GM19043 (cell line): ENCODE results near the gene CDK19.
"Not testable (repeated sequence)": the region's sequence is repeated elsewhere in the genome, so short reads cannot be mapped to it uniquely, and the experiment has no call there.

Source experiments
- ATAC-seq: cut with Tn5 transposase; IDR thresholded peaks from one replicate; pipeline ENCODE4 v1.9.1; 2021; ENCODE audit warnings: low read depth; ENCODE audit not compliant: unreplicated experiment

CDK19 gene

DNA sequence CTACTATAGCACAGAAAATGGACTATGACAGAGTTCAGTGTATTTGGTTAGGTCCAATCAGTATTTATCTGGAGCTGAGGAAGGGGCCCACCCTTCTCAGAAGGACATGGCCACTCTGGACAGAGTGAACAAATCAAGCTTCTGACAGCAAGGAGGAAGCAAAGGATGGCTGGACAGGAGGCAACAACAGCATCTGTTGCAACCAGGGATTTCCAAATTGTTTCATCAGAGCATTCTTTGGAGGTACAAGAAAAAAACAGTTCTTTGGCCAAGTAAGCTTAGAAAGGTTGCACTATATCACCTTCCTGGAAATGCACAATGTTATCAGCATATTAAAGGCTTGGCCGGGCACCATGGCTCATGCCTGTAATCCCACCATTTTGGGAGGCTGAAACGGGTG lies 220.2 kb downstream of the CDK19 start:
- no peak for ATAC-seq

- no peak for ATAC-seq
These were observed 221.6 kb downstream of the CDK19 start for GRCh38 chr6:110593637-110594036.

DNA sequence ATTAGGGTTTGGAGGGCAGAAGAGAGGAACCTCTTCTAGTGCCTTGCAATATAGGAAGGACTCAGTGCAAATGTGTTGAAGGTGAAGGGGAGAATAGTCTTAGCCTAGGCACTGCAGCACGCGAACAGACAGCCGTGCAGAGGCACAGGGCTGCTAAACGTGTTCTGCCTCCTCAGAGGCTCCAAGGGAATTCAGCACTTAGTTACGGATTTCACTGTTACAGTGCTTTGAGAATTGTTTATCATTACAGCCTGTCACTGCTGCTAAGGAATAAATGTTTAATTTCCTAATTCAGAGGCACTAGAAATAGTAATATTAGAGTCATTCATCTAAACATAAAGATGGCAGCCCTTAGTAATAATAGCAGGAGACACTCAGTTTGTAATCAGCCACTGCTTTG lies 222.5 kb downstream of the CDK19 start:
- ATAC-seq: no peak

DNA sequence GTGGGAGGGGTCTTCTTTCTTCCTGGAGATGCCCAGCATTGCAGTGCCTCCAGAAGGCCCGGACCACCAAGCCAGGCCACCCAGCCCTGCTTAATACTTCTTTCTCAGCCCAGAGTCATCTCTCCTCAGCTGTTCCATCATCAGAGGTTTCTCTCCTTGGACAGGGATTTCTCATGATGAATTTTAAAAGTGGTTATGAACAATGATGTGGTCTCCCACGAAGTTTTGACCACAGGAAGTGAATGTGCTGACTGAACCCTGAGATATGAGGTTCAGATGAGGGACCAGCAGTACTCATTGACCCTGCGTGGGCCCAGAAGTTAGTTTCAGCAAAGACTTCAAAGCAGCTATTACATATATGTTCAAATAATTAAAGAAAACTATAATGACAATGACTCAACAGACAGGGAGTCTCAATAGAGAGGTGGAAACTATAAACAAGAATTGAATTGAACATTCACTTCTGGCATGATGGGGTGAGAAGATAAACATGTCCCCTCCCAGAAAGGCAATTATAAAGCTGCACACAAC lies 224.4 kb downstream of the CDK19 start:
- ATAC-seq: no peak

DNA sequence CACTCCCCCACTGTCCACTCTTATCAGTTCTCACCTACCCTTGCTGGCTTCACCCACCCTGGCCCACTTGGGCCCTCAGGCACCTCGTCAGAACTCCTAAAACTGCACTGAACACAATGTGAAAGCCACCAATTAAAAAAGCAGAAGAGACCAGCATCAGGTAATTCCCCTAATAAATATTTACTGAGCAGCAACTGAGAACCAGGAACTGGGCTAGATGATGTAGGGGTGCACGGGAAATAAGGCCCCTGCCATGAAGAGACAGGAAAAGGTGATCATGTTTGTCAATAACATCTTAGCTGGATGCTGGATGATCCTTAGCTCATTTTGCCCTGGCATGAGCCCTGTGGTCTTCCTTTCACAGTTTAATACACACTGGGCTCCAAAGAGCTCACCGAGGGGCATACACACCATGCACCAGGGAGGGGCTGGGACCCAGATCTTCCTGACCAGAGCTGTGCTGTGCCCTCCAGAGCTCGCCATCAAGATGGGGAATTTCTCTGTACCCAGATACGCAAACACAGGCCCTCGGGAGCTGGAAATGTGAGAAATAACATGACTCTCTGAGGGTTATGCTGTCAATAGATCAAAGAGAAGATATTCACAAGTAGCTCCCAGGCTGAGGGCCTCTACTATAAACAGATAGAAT lies 225.3 kb downstream of the CDK19 start:
- ATAC-seq: peak; percentile 90

GRCh38 chr6:110587328-110587727 lies 227.9 kb downstream of the CDK19 start:
- no peak for ATAC-seq

DNA sequence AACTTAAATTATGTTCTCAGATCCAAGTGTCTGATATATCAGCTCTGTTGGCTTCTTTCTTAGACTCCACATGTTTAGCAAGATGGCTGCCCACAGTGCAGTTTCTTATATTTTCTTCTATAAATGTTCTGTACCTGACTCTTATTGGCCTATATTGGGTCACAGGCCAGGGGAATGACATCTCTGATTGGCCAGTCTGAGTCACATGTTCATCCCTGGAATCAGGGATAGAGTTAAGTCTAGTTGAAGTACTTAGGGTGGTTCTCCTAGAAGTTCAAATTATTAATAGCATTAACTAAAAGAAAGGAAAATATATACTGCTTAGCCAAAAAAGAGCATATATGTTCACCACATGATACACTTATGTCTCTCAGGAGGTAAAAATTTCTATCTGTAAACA lies 233.6 kb downstream of the CDK19 start:
- no peak for ATAC-seq

DNA sequence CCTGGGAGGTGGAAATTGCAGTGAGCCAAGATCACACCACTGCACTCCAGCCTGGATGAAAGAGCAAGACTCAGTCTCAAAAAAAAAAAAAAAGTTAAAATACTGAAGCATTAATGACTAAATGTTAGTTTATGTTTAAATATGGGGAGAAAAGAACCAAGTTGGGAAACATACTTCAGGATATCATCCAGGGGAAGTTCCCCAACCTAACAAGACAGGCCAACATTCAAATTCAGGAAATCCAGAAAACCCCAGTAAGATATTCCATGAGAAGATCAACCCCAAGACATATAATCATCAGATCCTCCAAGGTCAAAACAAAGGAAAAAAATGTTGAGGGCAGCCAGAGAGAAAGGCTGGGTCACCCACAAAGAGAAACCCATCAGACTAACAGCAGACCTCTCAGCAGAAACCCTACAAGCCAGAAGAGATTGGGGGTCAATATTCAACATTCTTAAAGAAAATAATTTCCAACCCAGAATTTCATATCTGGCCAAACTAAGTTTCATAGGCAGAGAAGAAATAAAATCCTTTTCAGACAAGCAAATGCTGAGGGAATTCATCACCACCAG lies 237.6 kb downstream of the CDK19 start:
- not testable (repeated sequence) for ATAC-seq

DNA sequence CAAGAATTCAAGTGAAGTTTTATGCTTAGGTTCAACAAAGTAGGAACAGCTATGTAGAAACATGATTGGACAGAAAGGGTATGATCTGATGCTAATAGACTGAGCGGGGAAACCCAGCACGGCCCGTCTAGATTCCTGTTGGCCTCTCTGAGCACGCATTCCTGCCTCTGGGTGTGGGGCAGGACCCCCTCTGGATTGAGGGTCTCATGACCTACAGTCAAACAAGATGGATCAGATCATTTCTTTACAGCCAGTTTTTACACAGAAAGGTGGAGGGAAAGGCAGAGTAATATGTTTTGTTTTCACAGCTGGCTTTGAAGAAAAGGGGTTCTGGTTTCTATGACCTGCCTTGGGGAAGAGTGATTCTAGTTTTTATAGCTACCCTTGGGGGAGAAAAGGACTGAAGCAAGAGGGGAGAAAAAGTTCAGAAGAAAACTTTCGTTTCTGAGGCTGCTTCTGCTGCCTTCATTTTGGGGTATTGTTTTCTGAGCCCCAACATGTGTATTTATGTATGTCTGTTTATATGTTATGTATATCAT lies 239.3 kb downstream of the CDK19 start:
- ATAC-seq: no peak

DNA sequence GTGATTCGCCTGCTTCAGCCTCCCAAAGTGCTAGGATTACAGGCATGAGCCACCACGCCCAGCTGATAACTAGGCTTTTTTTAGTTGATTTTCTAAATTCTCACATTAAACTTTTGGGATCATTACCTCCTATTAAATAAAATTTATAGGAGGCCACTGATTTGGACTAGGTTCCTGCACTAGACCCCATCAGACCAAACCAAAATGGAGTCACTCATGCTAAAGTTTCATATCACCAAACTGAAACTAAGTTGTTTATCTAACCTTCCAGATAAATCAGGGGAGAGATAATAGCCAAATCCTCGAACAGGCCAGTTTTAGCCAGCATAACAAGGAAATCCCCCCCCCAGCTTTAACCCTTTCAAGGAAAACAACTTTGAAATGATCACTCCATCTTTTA lies 240.5 kb downstream of the CDK19 start:
- no peak for ATAC-seq

- no peak for ATAC-seq
These were observed 241.7 kb downstream of the CDK19 start for GRCh38 chr6:110573537-110573936.

- no peak for ATAC-seq
These were observed 242.1 kb downstream of the CDK19 start for GRCh38 chr6:110573136-110573535.

DNA sequence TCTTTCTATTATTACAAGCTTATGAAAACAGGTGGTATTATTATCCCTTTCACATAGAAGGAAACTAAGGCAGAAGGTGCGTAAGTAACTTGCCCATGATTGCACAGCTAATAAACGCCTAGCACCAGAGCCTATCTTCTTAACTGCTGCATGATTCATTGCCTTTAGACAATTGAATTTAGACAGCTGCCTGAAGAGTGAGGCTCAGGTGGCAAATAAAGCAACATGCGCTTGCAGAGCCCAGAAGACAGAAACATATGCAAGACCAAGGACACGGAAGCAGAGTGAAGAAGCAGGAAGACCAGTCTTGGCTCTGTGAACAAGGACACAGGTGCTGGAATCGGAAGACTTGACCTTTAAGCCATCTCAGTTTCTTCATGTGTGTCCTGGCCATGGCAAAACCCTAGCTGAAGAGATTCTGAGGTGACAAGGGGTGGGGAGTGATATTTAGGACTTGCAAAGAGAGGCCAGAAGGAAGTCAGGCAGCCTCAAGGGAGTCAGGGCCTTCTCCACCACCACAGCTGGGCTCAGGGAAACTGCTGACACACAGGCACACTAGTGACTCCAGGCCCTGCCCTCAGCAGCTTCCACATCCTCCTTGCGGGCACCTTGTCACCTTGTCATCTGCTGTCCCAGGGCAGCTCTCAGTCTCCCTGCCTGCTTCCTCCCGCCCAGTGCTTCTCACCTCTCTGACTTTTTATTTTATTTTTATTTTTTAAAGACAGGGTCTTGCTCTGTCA lies 247.1 kb downstream of the CDK19 start:
- ATAC-seq: no peak

DNA sequence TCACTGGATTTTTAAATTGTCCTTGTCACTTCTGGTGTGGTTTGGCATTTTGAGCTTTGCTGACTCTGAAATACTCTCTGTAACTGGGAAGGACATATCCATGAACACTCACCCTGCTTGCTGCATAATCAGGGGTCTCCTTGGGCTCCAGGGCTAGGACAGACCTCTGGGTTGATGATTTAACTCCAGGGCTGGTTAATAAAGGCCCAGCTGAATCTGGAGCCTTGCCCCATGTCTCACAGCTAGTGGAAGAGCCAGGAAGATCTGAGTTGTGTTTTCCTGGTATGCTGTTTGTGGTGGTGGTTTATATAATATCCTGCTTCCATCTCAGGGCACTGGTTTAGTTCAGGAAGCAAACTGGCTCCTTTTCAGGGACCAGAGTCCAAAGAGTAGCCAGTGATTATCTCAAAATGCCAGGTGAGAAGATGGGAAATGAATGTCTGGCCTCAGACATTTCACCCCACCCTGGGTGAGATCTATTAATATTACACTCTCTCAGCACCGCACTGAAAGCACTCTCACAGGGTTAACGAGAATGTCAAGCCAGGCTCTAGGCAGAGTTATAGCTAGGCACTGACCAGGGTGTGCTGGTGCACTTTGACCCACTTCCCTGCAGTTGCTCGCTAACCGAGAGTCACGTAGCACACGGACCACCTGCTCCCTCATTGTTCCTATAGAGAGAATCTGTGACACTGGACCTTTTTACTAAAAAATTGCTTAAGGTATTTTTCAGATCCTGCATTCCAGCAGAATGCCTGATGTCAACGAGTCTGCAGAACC lies 248.7 kb downstream of the CDK19 start:
- ATAC-seq: no peak

DNA sequence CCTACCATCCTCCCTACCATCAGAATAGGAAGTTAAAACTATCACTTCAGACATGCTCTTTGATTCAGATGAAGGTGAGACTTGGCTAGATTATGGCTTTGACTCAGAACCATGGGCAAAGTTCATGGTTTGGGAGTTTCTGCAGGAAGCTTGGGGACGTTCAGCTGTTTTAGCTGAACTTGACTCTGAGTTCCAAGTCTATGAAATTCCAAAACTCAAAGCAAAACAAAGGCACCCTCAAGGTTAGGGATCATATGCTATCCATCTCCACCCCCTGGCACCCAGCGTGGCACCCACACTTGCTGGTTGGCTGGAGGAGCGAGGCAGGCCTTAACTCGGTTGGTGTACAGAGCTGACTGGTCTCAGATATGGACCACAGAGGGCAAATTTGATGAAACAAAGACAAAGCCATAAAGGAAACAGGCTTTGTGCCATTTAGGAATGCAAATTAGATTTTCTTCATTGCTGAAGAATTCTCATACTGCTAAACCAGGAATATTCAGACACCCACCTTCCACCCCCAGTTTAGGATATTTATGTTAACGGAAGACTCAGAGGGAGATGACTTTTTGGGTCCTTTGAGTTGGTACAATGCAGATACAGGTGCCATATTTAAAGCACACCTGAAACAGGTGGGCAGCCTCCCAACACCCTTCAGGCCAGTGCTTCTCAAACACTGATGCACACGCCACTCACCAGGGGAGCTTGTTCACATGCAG lies 250.4 kb downstream of the CDK19 start:
- no peak for ATAC-seq

- no peak for ATAC-seq
These were observed 251.6 kb downstream of the CDK19 start for GRCh38 chr6:110563711-110564110.

DNA sequence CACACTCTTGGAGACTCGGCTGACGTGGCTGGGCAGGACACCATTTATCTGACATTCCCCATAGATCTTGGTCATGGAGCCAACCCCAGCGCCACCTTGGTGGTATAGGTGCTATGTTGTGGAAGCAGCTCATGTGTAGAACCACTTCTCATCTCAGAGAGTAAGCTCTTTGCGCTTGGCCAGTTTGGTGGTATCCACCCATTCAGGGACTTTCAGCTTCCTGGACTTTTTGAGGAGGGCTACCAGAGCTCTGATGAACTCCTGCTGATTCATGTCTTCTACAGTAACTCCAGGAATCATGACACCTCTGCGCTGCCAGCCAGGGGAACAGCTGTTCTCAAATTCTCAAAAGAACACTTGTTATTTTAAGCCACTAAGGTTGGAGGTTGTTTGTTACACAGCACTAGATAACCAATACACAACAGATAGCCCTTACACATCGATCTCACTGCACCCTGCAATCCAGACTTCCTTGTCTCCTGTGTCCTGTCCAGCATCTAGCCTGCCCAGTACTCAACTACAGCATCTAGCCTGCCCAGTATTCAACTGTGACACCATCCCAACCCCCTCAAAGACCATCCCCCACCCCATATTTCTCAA lies 252.9 kb downstream of the CDK19 start:
- ATAC-seq: no peak

GRCh38 chr6:110561696-110562095 lies 253.6 kb downstream of the CDK19 start:
- ATAC-seq: no peak

GRCh38 chr6:110561008-110561396 lies 254.3 kb downstream of the CDK19 start:
- ATAC-seq: no peak
